ENCODE measurements around the gene FKBP4.

FKBP4 gene

DNA sequence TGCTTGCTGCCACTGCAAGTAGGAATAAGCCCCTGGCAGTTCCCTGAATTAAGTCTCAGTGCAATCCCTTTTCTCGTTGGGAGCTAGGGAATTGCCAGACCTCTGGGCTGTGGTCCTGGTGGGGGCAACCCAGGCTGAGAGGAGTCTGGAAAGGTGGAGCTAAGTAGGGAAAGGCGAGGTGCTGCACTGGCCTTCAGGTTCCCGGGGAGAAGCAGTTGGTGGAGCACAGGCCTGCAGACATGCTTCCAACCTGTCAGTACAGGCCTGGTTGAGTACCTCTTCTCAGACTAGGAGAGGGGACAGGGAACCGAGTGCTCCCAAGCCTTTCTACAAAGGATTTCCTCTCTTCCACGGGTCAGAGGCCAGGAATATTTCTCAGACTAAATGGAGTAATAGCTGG is 38.6 kb downstream of the FKBP4 start:
- Histone ChIP-seq H3K27ac (replicated peaks) (no peak overlapping the region), H3K27me3 (ENCODE audit: insufficient read depth, poor library complexity, severe bottlenecking) (no peaks in the 10 kb centered on the region), H3K4me3 (replicated peaks; ENCODE audit: insufficient read depth, low read length) (no peak overlapping the region)
- DNase-seq (ENCODE audit: low read depth in 1 of 2, low spot score in 1 of 2), result no peak
- no peak for TF ChIP-seq SPI1 (IDR thresholded peaks at IDR 0.05; ENCODE audit: borderline replicate concordance, low read depth)
- TF ChIP-seq, protein P1, sequence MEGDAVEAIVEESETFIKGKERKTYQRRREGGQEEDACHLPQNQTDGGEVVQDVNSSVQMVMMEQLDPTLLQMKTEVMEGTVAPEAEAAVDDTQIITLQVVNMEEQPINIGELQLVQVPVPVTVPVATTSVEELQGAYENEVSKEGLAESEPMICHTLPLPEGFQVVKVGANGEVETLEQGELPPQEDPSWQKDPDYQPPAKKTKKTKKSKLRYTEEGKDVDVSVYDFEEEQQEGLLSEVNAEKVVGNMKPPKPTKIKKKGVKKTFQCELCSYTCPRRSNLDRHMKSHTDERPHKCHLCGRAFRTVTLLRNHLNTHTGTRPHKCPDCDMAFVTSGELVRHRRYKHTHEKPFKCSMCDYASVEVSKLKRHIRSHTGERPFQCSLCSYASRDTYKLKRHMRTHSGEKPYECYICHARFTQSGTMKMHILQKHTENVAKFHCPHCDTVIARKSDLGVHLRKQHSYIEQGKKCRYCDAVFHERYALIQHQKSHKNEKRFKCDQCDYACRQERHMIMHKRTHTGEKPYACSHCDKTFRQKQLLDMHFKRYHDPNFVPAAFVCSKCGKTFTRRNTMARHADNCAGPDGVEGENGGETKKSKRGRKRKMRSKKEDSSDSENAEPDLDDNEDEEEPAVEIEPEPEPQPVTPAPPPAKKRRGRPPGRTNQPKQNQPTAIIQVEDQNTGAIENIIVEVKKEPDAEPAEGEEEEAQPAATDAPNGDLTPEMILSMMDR (IDR thresholded peaks at IDR 0.05; ENCODE audit: insufficient read depth, low read length), result no peak
- TF ChIP-seq GABPA (IDR thresholded peaks at IDR 0.05; ENCODE audit: low read depth), result no peak
- TF ChIP-seq REST (IDR thresholded peaks at IDR 0.05; ENCODE audit: insufficient replicate concordance, low read depth), result no peak
- TF ChIP-seq POLR2AphosphoS5 (IDR thresholded peaks at IDR 0.05; ENCODE audit: low read depth), result no peak

- Histone ChIP-seq H3K4me3 (replicated peaks; ENCODE audit: insufficient read depth, low read length) (no peak overlapping the region), H3K27me3 (ENCODE audit: insufficient read depth, poor library complexity, severe bottlenecking) (no peaks in the 10 kb centered on the region), H3K27ac (replicated peaks) (no peak overlapping the region)
- TF ChIP-seq SPI1 (IDR thresholded peaks at IDR 0.05; ENCODE audit: borderline replicate concordance, low read depth), result no peak
- TF ChIP-seq, protein P1 (IDR thresholded peaks at IDR 0.05; ENCODE audit: insufficient read depth, low read length), result no peak
- no peak for TF ChIP-seq POLR2AphosphoS5 (IDR thresholded peaks at IDR 0.05; ENCODE audit: low read depth)
- TF ChIP-seq REST (IDR thresholded peaks at IDR 0.05; ENCODE audit: insufficient replicate concordance, low read depth), result no peak
- no peak for TF ChIP-seq GABPA (IDR thresholded peaks at IDR 0.05; ENCODE audit: low read depth)
- DNase-seq (ENCODE audit: low read depth in 1 of 2, low spot score in 1 of 2), result no peak
Measured at GRCh38 chr12:2833810-2834209, 39.0 kb downstream of the FKBP4 start.

DNA sequence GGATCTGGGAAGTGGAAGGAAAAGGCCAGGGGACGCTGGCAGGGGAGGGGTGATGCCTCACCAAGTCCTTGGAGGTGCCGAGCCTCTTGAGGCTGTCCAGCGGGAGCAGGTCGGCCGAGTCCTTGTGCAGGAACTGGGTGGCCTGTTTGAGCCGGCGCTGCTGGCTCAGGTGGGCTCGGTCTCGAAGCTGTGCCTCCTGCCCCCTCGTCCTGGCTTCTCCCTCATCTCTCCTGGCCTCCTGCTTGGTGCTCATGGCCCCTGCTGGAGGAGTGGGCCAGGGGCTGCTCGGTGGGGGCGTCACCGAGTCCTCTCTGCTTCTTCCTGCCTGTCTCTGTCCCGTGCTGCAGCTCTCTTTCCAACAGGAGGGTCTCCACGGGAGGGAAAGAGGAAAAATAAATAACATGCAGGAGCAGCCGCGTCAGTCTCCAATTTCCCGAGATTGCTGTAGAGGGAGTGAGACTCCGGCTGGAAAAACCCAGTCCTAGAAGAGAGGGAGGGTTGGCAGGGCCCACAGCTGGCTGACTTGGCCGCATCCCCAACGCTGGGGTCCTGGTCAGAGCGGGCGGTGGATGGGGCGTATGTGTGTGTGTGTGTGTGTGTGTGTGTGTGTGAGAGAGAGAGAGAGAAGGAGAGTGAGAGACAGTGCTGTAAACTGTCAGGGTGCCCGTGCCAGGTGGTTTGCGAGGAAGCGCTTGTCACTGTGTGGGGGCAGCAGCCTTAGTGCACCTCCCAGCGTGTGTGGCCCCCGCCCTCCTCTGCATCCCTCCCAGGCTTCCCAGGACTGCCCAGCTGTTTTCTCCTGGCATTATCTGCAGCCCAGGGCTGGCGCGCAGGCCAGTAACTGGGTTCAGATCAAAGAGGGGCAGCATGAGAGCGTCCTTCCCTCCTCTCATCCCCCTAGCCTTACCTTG is 40.1 kb downstream of the FKBP4 start, which contains the start of gene NRIP2:
TSS of gene NRIP2 (minus strand) at position 455 of the 911 bp plus-strand sequence. CDS start at position 403, 52 bp downstream.
- no peak for TF ChIP-seq GABPA (IDR thresholded peaks at IDR 0.05; ENCODE audit: low read depth)
- Histone ChIP-seq H3K4me3 (replicated peaks; ENCODE audit: insufficient read depth, low read length) (no peak within 1 kb of the TSS), H3K27ac (replicated peaks) (no peak within 1 kb of the TSS; the same call in 1 of the 2 replicates), H3K27me3 (ENCODE audit: insufficient read depth, poor library complexity, severe bottlenecking) (no peaks in the 10 kb centered on the region)
- DNase-seq (ENCODE audit: low read depth in 1 of 2, low spot score in 1 of 2), result no peak

- Histone ChIP-seq H3K4me3 (replicated peaks; ENCODE audit: insufficient read depth, low read length) (no peak overlapping the region), H3K27me3 (ENCODE audit: insufficient read depth, poor library complexity, severe bottlenecking) (no peaks in the 10 kb centered on the region), H3K27ac (replicated peaks) (peak overlapping the region; percentile 62)
- TF ChIP-seq GABPA (IDR thresholded peaks at IDR 0.05; ENCODE audit: low read depth), result no peak
- TF ChIP-seq SPI1 (IDR thresholded peaks at IDR 0.05; ENCODE audit: borderline replicate concordance, low read depth), result no peak
- TF ChIP-seq, protein P1 (IDR thresholded peaks at IDR 0.05; ENCODE audit: insufficient read depth, low read length), result no peak
- TF ChIP-seq POLR2AphosphoS5 (IDR thresholded peaks at IDR 0.05; ENCODE audit: low read depth), result no peak
- no peak for TF ChIP-seq REST (IDR thresholded peaks at IDR 0.05; ENCODE audit: insufficient replicate concordance, low read depth)
- DNase-seq (ENCODE audit: low read depth in 1 of 2, low spot score in 1 of 2), result peak in 1 of 2 experiments; percentile 7
Measured at GRCh38 chr12:2835691-2836403, 41.1 kb downstream of the FKBP4 start.

Data from HL-60 (cell line).